Tibial nerve (tissue), 3 donors: ENCODE measurements around the gene IL21R.

ENCODE experiments used
- CTCF ChIP-seq, 5 experiments: fragments of 200-600 bp in 3 of 5; fragments of 450-650 bp in 2 of 5; sonication (generic) in 3 of 5; IDR thresholded peaks; one replicate each; pipeline ENCODE4 v1.5.1; 2016 to 2019; ENCODE audit warnings: antibody characterized with exemption in 5 of 5, mild to moderate bottlenecking in 3 of 5, moderate library complexity in 2 of 5
- POLR2A ChIP-seq, 2 donors: fragments of 450-650 bp; IDR thresholded peaks; one replicate each; pipeline ENCODE4 v1.6.1; 2017; ENCODE audit warnings: antibody characterized with exemption in 2 of 2, mild to moderate bottlenecking in 2 of 2, moderate library complexity in 2 of 2

DNA sequence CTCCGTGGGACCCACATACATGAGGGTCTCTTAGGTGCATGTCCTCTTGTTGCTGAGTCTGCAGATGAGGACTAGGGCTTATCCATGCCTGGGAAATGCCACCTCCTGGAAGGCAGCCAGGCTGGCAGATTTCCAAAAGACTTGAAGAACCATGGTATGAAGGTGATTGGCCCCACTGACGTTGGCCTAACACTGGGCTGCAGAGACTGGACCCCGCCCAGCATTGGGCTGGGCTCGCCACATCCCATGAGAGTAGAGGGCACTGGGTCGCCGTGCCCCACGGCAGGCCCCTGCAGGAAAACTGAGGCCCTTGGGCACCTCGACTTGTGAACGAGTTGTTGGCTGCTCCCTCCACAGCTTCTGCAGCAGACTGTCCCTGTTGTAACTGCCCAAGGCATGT is 38.2 kb upstream of the IL21R start:
- TF ChIP-seq CTCF (IDR thresholded peaks at IDR 0.05), result no peak
- TF ChIP-seq POLR2A (IDR thresholded peaks at IDR 0.05), result no peak
